Measurements from ENCODE around the gene SNX33.
"Not testable (repeated sequence)": the region's sequence is repeated elsewhere in the genome, so short reads cannot be mapped to it uniquely, and the experiment has no call there.

SNX33 gene

GRCh38 chr15:75702436-75702835, 54.7 kb downstream of the SNX33 start:
- DNase-seq = no peak

- DNase-seq = not testable (repeated sequence)
Observed at GRCh38 chr15:75703440-75704262, 55.9 kb downstream of the SNX33 start.

GRCh38 chr15:75704263-75704615, 56.5 kb downstream of the SNX33 start:
- DNase-seq = no peak

- DNase-seq = no peak
Observed at GRCh38 chr15:75704618-75705017, 56.9 kb downstream of the SNX33 start.

- DNase-seq = not testable (repeated sequence)
Observed at GRCh38 chr15:75705375-75705774, 57.7 kb downstream of the SNX33 start.

- DNase-seq = no peak
Observed at GRCh38 chr15:75705854-75706681, 58.4 kb downstream of the SNX33 start.

- no peak for DNase-seq
Observed at GRCh38 chr15:75706682-75706954, 58.9 kb downstream of the SNX33 start.

- DNase-seq = not testable (repeated sequence)
Observed at GRCh38 chr15:75709458-75709857, 61.7 kb downstream of the SNX33 start.

- not testable (repeated sequence) for DNase-seq
Observed at GRCh38 chr15:75710874-75711273, 63.2 kb downstream of the SNX33 start.

GRCh38 chr15:75711495-75711894, 63.8 kb downstream of the SNX33 start:
- DNase-seq = not testable (repeated sequence)

Data from CD4-positive, alpha-beta T cell treated with Interleukin-17A for 4 hours (primary cell).